Esophagus (tissue), 2 donors: ENCODE data around the gene RUNDC1. TPM values are rescaled to one million over a fixed set of nuclear protein-coding genes. Genes with fewer than 3 reads are reported as not detected.

ENCODE experiments used
- H3K27ac ChIP-seq, 2 donors: one replicate each; pipeline ENCODE4 v1.5.1; 2013; ENCODE audit warnings: low read depth in 2 of 2, mild to moderate bottlenecking in 2 of 2, inconsistent platforms in 1 of 2, low read length in 1 of 2, moderate library complexity in 1 of 2
- H3K27me3 ChIP-seq, 2 donors: one replicate each; pipeline ENCODE4 v1.6.1; 2013; ENCODE audit warnings: low read length in 2 of 2, control low read depth in 1 of 2, mild to moderate bottlenecking in 1 of 2; ENCODE audit not compliant: insufficient read depth in 2 of 2, control insufficient read depth in 1 of 2
- H3K36me3 ChIP-seq, 2 donors: one replicate each; pipeline ENCODE4 v1.6.1; 2013; ENCODE audit warnings: low read length in 1 of 2; ENCODE audit not compliant: control insufficient read depth in 2 of 2, insufficient read depth in 2 of 2
- H3K4me1 ChIP-seq, 2 donors: one replicate each; pipeline ENCODE4 v1.6.1; 2013; ENCODE audit warnings: low read length in 1 of 2; ENCODE audit not compliant: control insufficient read depth in 2 of 2, insufficient read depth in 2 of 2
- H3K4me3 ChIP-seq, 2 donors: one replicate each; pipeline ENCODE4 v1.5.1; 2013; ENCODE audit warnings: low read length in 2 of 2, mild to moderate bottlenecking in 2 of 2, low read depth in 1 of 2, moderate library complexity in 1 of 2
- H3K9me3 ChIP-seq, 2 donors: one replicate each; pipeline ENCODE4 v1.6.1; 2013; ENCODE audit warnings: mild to moderate bottlenecking in 2 of 2, low read depth in 1 of 2, low read length in 1 of 2, moderate library complexity in 1 of 2; ENCODE audit not compliant: control insufficient read depth in 2 of 2, insufficient read depth in 1 of 2
- WGBS, 2 donors: extraction: QIAGEN DNeasy Blood & Tissue Kit; methylation state at CpG; one replicate each; pipeline ENCODE4 v1.1.7; 2013; 5-methylcytosine and 5-hydroxymethylcytosine counted together
- polyA plus RNA-seq, 2 donors: library from polyadenylated mRNA; stranded (reverse); fragments of 200-250 nt; gene quantifications; one replicate each; pipeline ENCODE4 v1.2.3, GENCODE V29; 2013
- donor health status: healthy with polysubstance abuse.
- donor health status: Bipolar disorder and iron deficiency.

Gene RUNDC1
- polyA plus RNA-seq, 2 donors, result 5.2 to 5.7 TPM

DNA sequence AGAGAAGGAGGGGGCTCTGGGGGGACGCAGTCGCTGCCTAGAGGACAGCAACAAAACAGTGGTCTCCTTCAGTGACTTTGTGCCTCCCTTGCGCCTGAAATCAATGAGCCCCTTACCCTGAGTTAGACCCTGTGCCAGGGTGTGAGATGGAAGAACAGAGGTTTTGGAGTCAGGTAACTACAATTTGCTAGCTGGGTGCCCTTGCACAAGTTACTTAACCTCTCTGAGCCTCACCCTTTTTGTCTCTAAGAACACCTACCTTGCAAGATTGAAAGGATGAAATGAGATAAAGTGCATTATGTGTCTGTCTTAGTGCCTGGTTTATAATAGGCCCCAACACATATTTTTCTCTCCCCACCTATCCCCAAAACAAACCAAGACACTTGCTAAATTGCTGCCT, 54.5 kb downstream of the RUNDC1 start:
- 87 to 89% methylated on average over 3 of the region's 3 CpGs for WGBS, 2 donors
- H3K27me3 ChIP-seq, result no peaks in the 10 kb centered on the region
- no peak overlapping the region for H3K4me3 ChIP-seq
- H3K4me1 ChIP-seq, result no peaks in the 10 kb centered on the region
- H3K36me3 ChIP-seq, result no peaks in the 10 kb centered on the region
- no peaks in the 10 kb centered on the region for H3K9me3 ChIP-seq
- no peak overlapping the region for H3K27ac ChIP-seq

DNA sequence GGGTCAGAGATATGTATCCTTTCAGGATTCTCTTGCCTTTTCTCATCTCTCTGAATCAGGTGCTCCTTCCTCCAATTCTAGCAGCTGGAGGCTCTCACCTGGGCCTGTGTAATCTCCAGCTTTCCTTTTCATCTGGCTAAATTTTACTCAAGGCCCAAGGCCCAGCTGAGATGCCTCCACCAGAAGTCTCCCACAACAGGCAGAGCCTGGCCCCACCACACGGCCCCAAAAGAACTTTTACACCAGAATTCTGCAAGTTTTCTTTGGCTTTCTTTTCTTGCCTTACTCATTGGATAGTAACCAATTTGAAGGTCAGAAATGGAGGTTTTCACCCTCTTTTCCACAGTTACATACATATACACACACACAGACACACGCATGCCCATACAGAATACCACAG, 59.3 kb downstream of the RUNDC1 start:
- no peak overlapping the region for H3K27ac ChIP-seq
- H3K4me3 ChIP-seq, result no peak overlapping the region
- no peaks in the 10 kb centered on the region for H3K9me3 ChIP-seq
- no peaks in the 10 kb centered on the region for H3K36me3 ChIP-seq
- no peaks in the 10 kb centered on the region for H3K27me3 ChIP-seq
- no peaks in the 10 kb centered on the region for H3K4me1 ChIP-seq
- 89 to 93% methylated on average over 2 of the region's 2 CpGs for WGBS, 2 donors

DNA sequence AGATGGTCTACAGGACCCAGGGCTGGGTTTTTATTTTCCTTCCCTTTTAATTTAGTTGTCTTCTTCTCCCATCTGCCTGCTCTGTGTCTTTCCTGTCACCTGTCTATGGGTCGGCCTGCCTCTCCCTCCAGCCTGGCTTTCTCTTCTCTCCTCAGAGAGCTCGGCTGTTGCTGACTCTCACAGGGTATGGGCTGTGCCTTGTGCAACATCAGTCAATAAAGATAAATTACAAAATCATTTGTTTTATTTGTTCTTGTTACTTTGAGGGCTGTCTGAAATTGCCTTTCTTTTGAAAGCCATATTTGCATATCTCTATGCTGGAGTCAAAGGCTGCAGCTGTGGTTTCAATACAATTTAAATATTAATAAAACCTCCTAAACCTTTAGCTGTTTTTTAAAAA, 60.3 kb downstream of the RUNDC1 start:
- WGBS, 2 donors, result 84 to 95% methylated on average over 2 of the region's 2 CpGs
- Histone ChIP-seq H3K27ac (no peak overlapping the region), H3K4me3 (no peak overlapping the region), H3K27me3 (no peaks in the 10 kb centered on the region), H3K36me3 (no peaks in the 10 kb centered on the region), H3K4me1 (no peaks in the 10 kb centered on the region), H3K9me3 (no peaks in the 10 kb centered on the region)

DNA sequence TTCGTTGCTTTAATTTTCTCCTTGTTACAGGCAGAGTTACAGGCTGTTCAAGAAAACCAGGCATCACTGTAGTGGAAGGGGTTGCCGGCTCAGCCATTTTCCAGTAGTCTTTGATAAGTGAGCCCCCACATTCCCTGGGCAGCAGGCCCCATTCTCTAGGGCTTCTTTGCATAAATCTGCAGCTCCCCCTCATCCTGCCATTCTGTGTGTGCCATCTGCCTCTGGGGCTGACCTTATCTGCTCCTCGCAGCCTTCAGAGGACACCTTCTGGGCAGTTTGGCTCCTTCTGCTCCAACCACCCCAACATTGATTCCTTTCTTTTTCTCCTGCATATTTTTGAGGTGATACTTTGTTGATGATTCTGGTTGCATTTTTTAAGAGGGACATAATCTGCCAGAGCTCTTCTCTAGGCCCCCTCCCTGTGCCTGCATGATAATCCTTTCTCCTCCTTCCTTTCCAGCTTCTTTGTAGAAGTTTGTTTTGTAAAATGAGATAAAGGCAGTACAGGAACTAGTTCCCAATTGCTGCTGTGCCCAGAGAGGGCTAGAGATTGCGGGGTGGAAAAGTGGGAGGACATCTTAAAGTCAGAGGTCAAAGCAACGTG, 61.8 kb downstream of the RUNDC1 start:
- H3K36me3 ChIP-seq, result no peaks in the 10 kb centered on the region
- no peaks in the 10 kb centered on the region for H3K4me1 ChIP-seq
- no peak overlapping the region for H3K27ac ChIP-seq
- H3K4me3 ChIP-seq, result no peak overlapping the region
- no peaks in the 10 kb centered on the region for H3K27me3 ChIP-seq
- no peaks in the 10 kb centered on the region for H3K9me3 ChIP-seq
- 79 to 83% methylated on average over 5 of the region's 5 CpGs for WGBS, 2 donors

Other genes with a start within 250 kb of the RUNDC1 start
- 10 to 100 TPM; 15.6 to 19.8 TPM for gene EZH1, start 235.5 kb upstream of the RUNDC1 start, polyA plus RNA-seq
- 10 to 100 TPM in 1 of 2 donors, 1 to 10 TPM in 1; 7.5 to 13.5 TPM for gene RAMP2, start 219.3 kb upstream of the RUNDC1 start, polyA plus RNA-seq
- gene VPS25, start 207.1 kb upstream of the RUNDC1 start, polyA plus RNA-seq, result 100 to 1,000 TPM in 1 of 2 donors, 10 to 100 TPM in 1; 42.8 to 123 TPM
- 10 to 100 TPM in 1 of 2 donors, 1 to 10 TPM in 1; 6.7 to 12.8 TPM for gene WNK4, start 200.0 kb upstream of the RUNDC1 start, polyA plus RNA-seq
- 100 to 1,000 TPM in 1 of 2 donors, 10 to 100 TPM in 1; 89.9 to 185 TPM for gene COA3, start 181.9 kb upstream of the RUNDC1 start, polyA plus RNA-seq
- under 1 TPM; 0.18 TPM for gene CNTD1, start 181.7 kb upstream of the RUNDC1 start, polyA plus RNA-seq
- gene BECN1, start 156.3 kb upstream of the RUNDC1 start, polyA plus RNA-seq, result 10 to 100 TPM; 29.1 to 53.9 TPM
- gene PSME3, start 147.2 kb upstream of the RUNDC1 start, polyA plus RNA-seq, result 10 to 100 TPM; 24.8 to 69.3 TPM
- under 1 TPM; 0.24 to 0.86 TPM for gene AOC2, start 136.0 kb upstream of the RUNDC1 start, polyA plus RNA-seq
- 10 to 100 TPM in 1 of 2 donors, 1 to 10 TPM in 1; 9.7 to 25.3 TPM for gene AOC3, start 129.4 kb upstream of the RUNDC1 start, polyA plus RNA-seq
- not detected for gene G6PC1, start 79.8 kb upstream of the RUNDC1 start, polyA plus RNA-seq
- 10 to 100 TPM; 36.0 to 47.8 TPM for gene AARSD1, start 16.1 kb upstream of the RUNDC1 start, polyA plus RNA-seq
- gene PTGES3L, start 485 bp upstream of the RUNDC1 start, polyA plus RNA-seq, result under 1 TPM; 0.65 to 0.94 TPM
- 1,000 to 10,000 TPM; 2,102 to 2,622 TPM for gene RPL27, start 17.9 kb downstream of the RUNDC1 start, polyA plus RNA-seq
- gene IFI35, start 26.2 kb downstream of the RUNDC1 start, polyA plus RNA-seq, result 1 to 10 TPM; 7.4 to 9.0 TPM
- gene VAT1, start 41.8 kb downstream of the RUNDC1 start, polyA plus RNA-seq, result 100 to 1,000 TPM in 1 of 2 donors, 10 to 100 TPM in 1; 97.6 to 103 TPM
- under 1 TPM; 0.53 to 0.54 TPM for gene RND2, start 44.7 kb downstream of the RUNDC1 start, polyA plus RNA-seq
- gene BRCA1, start 144.8 kb downstream of the RUNDC1 start, polyA plus RNA-seq, result 1 to 10 TPM; 3.7 to 3.8 TPM
- gene NBR1, start 190.6 kb downstream of the RUNDC1 start, polyA plus RNA-seq, result 10 to 100 TPM; 25.2 to 26.1 TPM
- 1 to 10 TPM in 1 of 2 donors, under 1 TPM in 1; 0.49 to 2.3 TPM for gene TMEM106A, start 231.3 kb downstream of the RUNDC1 start, polyA plus RNA-seq
- not detected for gene CCDC200, start 248.1 kb downstream of the RUNDC1 start, polyA plus RNA-seq